ENCODE measurements around the gene SOX2. TPM values are rescaled to one million over a fixed set of nuclear protein-coding genes. Genes with fewer than 3 reads are reported as not detected.

SOX2 gene
- polyA plus RNA-seq, 3 donors = not detected

- H3K4me1 Mint-ChIP-seq = peaks cover 17% of the 10 kb centered on the region
- peaks cover 0 to 45% (median 30%) of the 10 kb centered on the region in 7 donors for H3K9me3 Mint-ChIP-seq
- H3K27ac Mint-ChIP-seq = no peak overlapping the region
- no peaks in the 10 kb centered on the region for H3K36me3 ChIP-seq (replicated peaks in 1 of 2; ENCODE audit: control insufficient read depth in 1 of 2, insufficient read depth in 2 of 2, low read length in 2 of 2)
- H3K27ac ChIP-seq (ENCODE audit: low read depth in 1 of 2, low read length in 2 of 2) = no peak overlapping the region
- TF ChIP-seq, protein P1, sequence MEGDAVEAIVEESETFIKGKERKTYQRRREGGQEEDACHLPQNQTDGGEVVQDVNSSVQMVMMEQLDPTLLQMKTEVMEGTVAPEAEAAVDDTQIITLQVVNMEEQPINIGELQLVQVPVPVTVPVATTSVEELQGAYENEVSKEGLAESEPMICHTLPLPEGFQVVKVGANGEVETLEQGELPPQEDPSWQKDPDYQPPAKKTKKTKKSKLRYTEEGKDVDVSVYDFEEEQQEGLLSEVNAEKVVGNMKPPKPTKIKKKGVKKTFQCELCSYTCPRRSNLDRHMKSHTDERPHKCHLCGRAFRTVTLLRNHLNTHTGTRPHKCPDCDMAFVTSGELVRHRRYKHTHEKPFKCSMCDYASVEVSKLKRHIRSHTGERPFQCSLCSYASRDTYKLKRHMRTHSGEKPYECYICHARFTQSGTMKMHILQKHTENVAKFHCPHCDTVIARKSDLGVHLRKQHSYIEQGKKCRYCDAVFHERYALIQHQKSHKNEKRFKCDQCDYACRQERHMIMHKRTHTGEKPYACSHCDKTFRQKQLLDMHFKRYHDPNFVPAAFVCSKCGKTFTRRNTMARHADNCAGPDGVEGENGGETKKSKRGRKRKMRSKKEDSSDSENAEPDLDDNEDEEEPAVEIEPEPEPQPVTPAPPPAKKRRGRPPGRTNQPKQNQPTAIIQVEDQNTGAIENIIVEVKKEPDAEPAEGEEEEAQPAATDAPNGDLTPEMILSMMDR (IDR thresholded peaks at IDR 0.05) = no peak
- H3K4me2 ChIP-seq (replicated peaks; ENCODE audit: extremely low read depth, low read length, poor library complexity, severe bottlenecking) = no peak overlapping the region
- peaks cover 76 to 82% of the 10 kb centered on the region in 2 donors for H3K27me3 ChIP-seq (ENCODE audit: control insufficient read depth in 2 of 2, insufficient read depth in 2 of 2, low read length in 2 of 2)
- intact Hi-C loops (cut with micrococcal nuclease) = no loop called here
- H2AFZ ChIP-seq (ENCODE audit: insufficient read depth, low read depth, low read length, poor library complexity, severe bottlenecking) = no peak overlapping the region
- peaks cover 3 to 10% of the 10 kb centered on the region in 2 donors for H3K36me3 Mint-ChIP-seq
- H3K79me2 ChIP-seq (ENCODE audit: insufficient read depth, low read length) = no peaks in the 10 kb centered on the region
- H3K4me1 ChIP-seq (ENCODE audit: control insufficient read depth in 1 of 2, insufficient read depth in 2 of 2, low read length in 2 of 2) = peaks cover 0 to 14% of the 10 kb centered on the region in 2 donors
- H3K9ac ChIP-seq (ENCODE audit: insufficient read depth, low read length, poor library complexity, severe bottlenecking) = no peak overlapping the region
- peak overlapping the region in 1 of 2 donors; percentile 61 for H3K4me3 Mint-ChIP-seq
- DNase-seq = no peak
- H3K4me3 ChIP-seq (replicated peaks in 1 of 3; ENCODE audit: low read depth in 2 of 3, low read length in 3 of 3) = no peak overlapping the region
- peaks cover 14 to 53% of the 10 kb centered on the region in 2 donors for H3K9me3 ChIP-seq (replicated peaks in 1 of 2; ENCODE audit: control insufficient read depth in 1 of 2, insufficient read depth in 1 of 2, low read length in 2 of 2)
- 10% methylated on average over 4 of the region's 10 CpGs for WGBS (ENCODE audit: insufficient coverage)
- H4K20me1 ChIP-seq (ENCODE audit: insufficient read depth, low read length) = no peaks in the 10 kb centered on the region
- peaks cover 72 to 82% (median 80%) of the 10 kb centered on the region in 3 donors for H3K27me3 Mint-ChIP-seq (ENCODE audit: low read depth in 3 of 3)
These were observed 17.0 kb downstream of the SOX2 start for GRCh38 chr3:181728470-181729340.

DNA sequence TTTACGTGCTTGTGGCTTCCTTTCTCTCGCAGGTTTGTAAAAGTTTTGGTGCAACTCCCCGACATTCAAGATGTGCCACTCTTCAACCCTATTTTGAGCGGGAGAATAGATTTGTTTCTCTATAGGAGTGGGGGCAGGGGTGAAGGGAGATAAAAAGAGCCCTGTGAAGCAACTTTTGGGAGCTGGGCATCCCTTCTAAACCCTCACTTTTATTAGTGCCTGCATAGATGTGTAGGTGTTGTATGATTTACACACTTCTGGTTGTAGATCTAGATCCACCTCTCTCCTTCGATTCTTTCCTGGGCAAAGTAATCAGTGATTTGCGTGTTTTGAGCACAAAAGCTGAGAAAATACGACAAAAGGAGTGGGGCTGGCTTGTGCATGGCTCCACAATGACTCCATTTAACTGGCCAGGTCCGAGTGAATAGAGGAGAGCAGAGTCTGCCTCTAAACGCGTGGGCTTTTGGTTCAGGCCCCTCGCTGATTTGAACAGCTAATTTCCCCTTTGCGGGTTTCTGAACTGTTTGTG is 17.7 kb downstream of the SOX2 start:
- intact Hi-C loops (cut with micrococcal nuclease) = no loop called here
- TF ChIP-seq, protein P1 (IDR thresholded peaks at IDR 0.05) = no peak
- H2AFZ ChIP-seq (ENCODE audit: insufficient read depth, low read depth, low read length, poor library complexity, severe bottlenecking) = no peak overlapping the region
- Mint-ChIP-seq H3K4me3 (peak overlapping the region in 1 of 2 donors; percentile 59), H3K36me3 (peaks cover under 1 to 7% of the 10 kb centered on the region in 2 donors), H3K27me3 (ENCODE audit: low read depth in 3 of 3) (peaks cover 65 to 77% (median 73%) of the 10 kb centered on the region in 3 donors), H3K9me3 (peaks cover 0 to 38% (median 23%) of the 10 kb centered on the region in 7 donors), H3K27ac (no peak overlapping the region), H3K4me1 (peaks cover 17% of the 10 kb centered on the region)
- 5% methylated on average over 4 of the region's 12 CpGs for WGBS (ENCODE audit: insufficient coverage)
- peaks cover 0 to 14% of the 10 kb centered on the region in 2 donors for H3K4me1 ChIP-seq (ENCODE audit: control insufficient read depth in 1 of 2, insufficient read depth in 2 of 2, low read length in 2 of 2)
- H3K4me2 ChIP-seq (replicated peaks; ENCODE audit: extremely low read depth, low read length, poor library complexity, severe bottlenecking) = no peak overlapping the region
- no peak for DNase-seq
- H4K20me1 ChIP-seq (ENCODE audit: insufficient read depth, low read length) = no peaks in the 10 kb centered on the region
- H3K9ac ChIP-seq (ENCODE audit: insufficient read depth, low read length, poor library complexity, severe bottlenecking) = no peak overlapping the region
- H3K27me3 ChIP-seq (ENCODE audit: control insufficient read depth in 2 of 2, insufficient read depth in 2 of 2, low read length in 2 of 2) = peaks cover 69 to 75% of the 10 kb centered on the region in 2 donors
- no peaks in the 10 kb centered on the region for H3K79me2 ChIP-seq (ENCODE audit: insufficient read depth, low read length)
- H3K9me3 ChIP-seq (replicated peaks in 1 of 2; ENCODE audit: control insufficient read depth in 1 of 2, insufficient read depth in 1 of 2, low read length in 2 of 2) = peaks cover 14 to 46% of the 10 kb centered on the region in 2 donors
- H3K27ac ChIP-seq (ENCODE audit: low read depth in 1 of 2, low read length in 2 of 2) = no peak overlapping the region
- no peaks in the 10 kb centered on the region for H3K36me3 ChIP-seq (replicated peaks in 1 of 2; ENCODE audit: control insufficient read depth in 1 of 2, insufficient read depth in 2 of 2, low read length in 2 of 2)
- no peak overlapping the region for H3K4me3 ChIP-seq (replicated peaks in 1 of 3; ENCODE audit: low read depth in 2 of 3, low read length in 3 of 3)
